ENCODE results near the gene NR6A1. TPM values are rescaled to one million over a fixed set of nuclear protein-coding genes. Genes with fewer than 3 reads are reported as not detected.
"Not testable (repeated sequence)": the region's sequence is repeated elsewhere in the genome, so short reads cannot be mapped to it uniquely, and the experiment has no call there.

The NR6A1 gene
- total RNA-seq, 1 donor from 2014 or later = 2.3 TPM

DNA sequence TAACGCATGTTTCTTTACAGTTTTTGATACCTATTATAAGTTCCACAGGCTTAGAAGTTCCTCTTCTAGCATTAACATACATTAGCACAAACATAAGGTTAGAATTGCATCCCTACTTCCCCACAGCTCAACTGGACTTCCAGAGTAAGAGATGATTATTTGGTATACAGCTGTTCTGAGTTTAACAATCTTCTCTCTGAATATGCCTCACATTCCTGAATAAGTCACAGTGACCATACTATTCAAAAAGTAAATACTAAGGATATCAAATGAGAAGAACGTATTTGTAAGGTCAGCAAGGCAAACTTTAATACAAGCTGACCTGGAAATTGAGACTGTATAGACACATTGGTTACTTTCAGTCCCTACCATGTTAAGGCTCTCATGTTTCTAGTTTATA, 21.3 kb downstream of the NR6A1 start:
- Mint-ChIP-seq H3K27ac (no peak overlapping the region), H3K36me3 (ENCODE audit: low read depth) (no peaks in the 10 kb centered on the region), H3K4me1 (peaks cover 1% of the 10 kb centered on the region), H3K27me3 (peaks cover 33% of the 10 kb centered on the region), H3K9me3 (no peaks in the 10 kb centered on the region), H3K4me3 (no peak overlapping the region)
- DNase-seq = no peak
- intact Hi-C loops (cut with micrococcal nuclease) = loop anchor here (5.0 kb wide), 1 partner anchor 127 kb away; no protein-coding TSS in a partner anchor

DNA sequence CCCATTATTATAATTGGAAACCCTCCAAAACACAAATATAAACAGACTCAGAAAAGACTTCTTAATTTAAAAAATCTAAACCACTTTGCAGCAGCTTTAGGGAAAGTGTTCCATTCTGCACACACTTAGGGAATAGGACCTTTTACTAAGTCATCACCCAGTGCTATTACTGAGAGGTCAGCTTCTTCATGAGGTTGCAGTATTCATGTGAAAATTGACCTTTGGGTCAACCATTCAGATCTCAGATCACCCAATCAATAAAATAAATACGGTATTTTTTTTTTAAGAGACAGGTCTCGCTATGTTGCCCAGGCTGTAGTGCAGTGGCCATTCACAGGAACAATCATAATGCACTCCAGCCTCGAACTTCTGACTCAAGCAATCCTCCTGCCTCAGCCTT, 21.8 kb downstream of the NR6A1 start:
- H3K36me3 Mint-ChIP-seq (ENCODE audit: low read depth) = no peaks in the 10 kb centered on the region
- intact Hi-C loops (cut with micrococcal nuclease) = no loop called here

DNA sequence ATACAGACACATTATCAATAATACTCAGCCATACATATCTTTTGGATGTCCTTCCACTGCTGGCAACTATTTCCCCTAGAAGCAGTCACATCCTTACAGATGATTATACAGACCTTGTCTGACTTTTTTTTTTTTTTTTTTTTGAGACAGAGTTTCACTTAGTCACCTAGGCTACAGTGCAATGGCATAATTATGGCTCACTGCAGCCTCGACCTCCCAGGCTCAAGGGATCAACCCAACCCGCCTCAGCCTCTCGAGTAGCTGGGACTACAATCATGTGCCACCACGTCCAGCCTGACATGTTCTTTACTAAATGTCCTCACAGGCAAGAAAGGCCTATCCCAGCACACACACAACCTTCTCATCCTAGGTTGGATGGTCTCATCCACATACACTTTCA, 24.0 kb downstream of the NR6A1 start:
- H3K27me3 Mint-ChIP-seq = peaks cover 15% of the 10 kb centered on the region

More for the DNA sequence above, 21.8 kb downstream of the NR6A1 start:
- peaks cover 28% of the 10 kb centered on the region for H3K27me3 Mint-ChIP-seq
- no peak for DNase-seq
- no peak overlapping the region for H3K27ac Mint-ChIP-seq
- H3K9me3 Mint-ChIP-seq = no peaks in the 10 kb centered on the region
- no peak overlapping the region for H3K4me3 Mint-ChIP-seq
- no peaks in the 10 kb centered on the region for H3K4me1 Mint-ChIP-seq

DNA sequence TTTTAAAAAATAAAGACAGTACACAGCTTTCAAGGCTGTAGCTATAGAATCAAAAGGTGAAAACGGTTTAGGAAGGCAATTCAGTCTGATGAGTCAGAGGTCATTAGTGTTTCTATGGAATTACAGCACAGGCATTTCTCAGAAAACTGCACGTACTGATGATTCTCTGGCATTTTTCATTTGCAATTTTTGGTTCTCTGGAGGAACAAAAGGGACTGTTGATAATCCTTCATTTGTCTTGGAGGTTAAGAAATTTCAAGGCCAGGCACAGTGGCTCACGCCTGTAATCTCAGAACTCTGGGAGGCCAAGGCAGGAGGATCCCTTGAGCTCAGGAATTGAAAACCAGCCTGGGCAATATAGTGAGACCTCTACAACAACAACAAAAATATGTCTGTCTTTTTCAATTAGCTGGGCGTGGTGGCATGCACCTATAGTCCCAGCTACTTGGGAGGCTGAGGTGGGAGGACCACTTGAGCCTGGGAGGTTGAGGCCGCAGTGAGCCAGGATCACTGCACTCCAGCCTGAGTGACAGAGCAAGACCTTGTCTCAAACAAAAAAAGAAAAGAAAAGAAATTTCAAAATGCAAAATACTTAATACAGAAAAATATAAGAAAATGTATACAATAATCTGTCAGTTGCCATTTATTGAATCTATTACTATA, 27.3 kb downstream of the NR6A1 start:
- H3K9me3 Mint-ChIP-seq = no peaks in the 10 kb centered on the region
- no peaks in the 10 kb centered on the region for H3K36me3 Mint-ChIP-seq (ENCODE audit: low read depth)
- peaks cover 7% of the 10 kb centered on the region for H3K27me3 Mint-ChIP-seq
- peak overlapping the region; percentile 72 for H3K27ac Mint-ChIP-seq
- DNase-seq = no peak
- peaks cover 12% of the 10 kb centered on the region for H3K4me1 Mint-ChIP-seq
- intact Hi-C loops (cut with micrococcal nuclease) = no loop called here
- no peak overlapping the region for H3K4me3 Mint-ChIP-seq

More for the DNA sequence above, 24.0 kb downstream of the NR6A1 start:
- no peak for DNase-seq
- no peaks in the 10 kb centered on the region for H3K36me3 Mint-ChIP-seq (ENCODE audit: low read depth)
- intact Hi-C loops (cut with micrococcal nuclease) = no loop called here
- no peaks in the 10 kb centered on the region for H3K9me3 Mint-ChIP-seq
- no peak overlapping the region for H3K4me3 Mint-ChIP-seq
- H3K27ac Mint-ChIP-seq = no peak overlapping the region
- H3K4me1 Mint-ChIP-seq = peaks cover 6% of the 10 kb centered on the region

DNA sequence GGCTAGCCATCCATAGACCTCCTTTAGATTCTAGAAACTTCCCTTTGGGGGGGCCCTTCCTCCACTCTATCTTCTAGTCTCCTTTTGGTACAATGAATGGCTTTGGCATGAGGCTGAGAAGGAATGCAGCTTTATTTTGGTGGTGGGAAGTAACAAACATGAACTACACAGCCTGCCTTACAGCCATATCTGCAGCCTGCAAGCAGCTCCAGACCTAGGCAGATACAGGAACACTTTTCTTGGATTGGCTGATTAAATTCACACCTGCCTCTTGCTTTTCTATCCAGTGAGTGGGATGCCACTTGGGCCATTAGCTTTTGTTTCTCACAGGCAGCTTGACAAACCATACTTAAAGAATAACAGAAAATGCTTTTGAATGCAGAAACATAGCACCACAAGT, 28.2 kb downstream of the NR6A1 start:
- Mint-ChIP-seq H3K4me3 (no peak overlapping the region), H3K27me3 (peaks cover 6% of the 10 kb centered on the region), H3K4me1 (peaks cover 12% of the 10 kb centered on the region), H3K27ac (peak overlapping the region; percentile 55), H3K9me3 (no peaks in the 10 kb centered on the region), H3K36me3 (ENCODE audit: low read depth) (no peaks in the 10 kb centered on the region)
- DNase-seq = no peak
- intact Hi-C loops (cut with micrococcal nuclease) = no loop called here

DNA sequence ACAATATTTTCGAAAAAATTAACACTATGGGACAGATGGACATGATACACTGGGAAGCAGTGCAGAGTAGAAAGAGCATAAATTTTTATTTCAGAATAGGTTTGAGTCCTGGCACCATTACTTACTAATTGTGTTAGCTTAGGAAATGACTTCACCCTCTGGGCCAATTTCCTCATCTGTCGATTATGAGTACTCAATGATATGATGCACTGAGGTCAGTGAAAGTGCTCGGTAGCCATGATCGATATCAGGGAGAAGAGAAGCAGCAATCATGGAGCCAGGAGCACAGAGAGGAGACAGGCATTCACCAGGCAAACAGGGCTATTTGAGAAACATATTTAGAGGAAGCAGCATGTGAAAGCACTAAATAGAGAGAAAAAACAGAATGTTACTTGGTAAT, 29.4 kb downstream of the NR6A1 start:
- no peaks in the 10 kb centered on the region for H3K27me3 Mint-ChIP-seq
- H3K9me3 Mint-ChIP-seq = no peaks in the 10 kb centered on the region
- H3K4me3 Mint-ChIP-seq = no peak overlapping the region
- no peaks in the 10 kb centered on the region for H3K36me3 Mint-ChIP-seq (ENCODE audit: low read depth)
- peaks cover 12% of the 10 kb centered on the region for H3K4me1 Mint-ChIP-seq
- intact Hi-C loops (cut with micrococcal nuclease) = no loop called here
- no peak for DNase-seq
- no peak overlapping the region for H3K27ac Mint-ChIP-seq

DNA sequence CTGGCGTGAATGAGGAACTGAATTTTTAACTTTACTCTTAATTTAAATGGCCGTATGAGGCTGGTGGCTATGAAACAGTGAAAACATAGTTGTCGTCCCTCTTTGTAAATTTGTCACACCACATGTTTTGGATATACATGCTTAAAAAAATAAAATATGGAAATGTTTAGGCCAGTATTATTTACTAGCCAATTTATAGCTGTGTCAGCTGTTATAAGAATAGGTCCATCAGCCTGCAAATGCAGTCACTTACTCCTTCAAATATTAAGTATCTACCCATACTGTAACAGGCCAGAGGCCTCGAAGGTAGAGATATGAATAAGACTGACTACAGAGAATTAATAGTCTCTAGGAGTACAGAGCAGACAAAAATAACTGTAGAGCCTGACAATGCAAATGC, 30.0 kb downstream of the NR6A1 start:
- no peaks in the 10 kb centered on the region for H3K27me3 Mint-ChIP-seq
- H3K4me1 Mint-ChIP-seq = peaks cover 12% of the 10 kb centered on the region
- no peaks in the 10 kb centered on the region for H3K9me3 Mint-ChIP-seq
- intact Hi-C loops (cut with micrococcal nuclease) = no loop called here
- DNase-seq = no peak
- no peaks in the 10 kb centered on the region for H3K36me3 Mint-ChIP-seq (ENCODE audit: low read depth)
- H3K4me3 Mint-ChIP-seq = no peak overlapping the region
- no peak overlapping the region for H3K27ac Mint-ChIP-seq

DNA sequence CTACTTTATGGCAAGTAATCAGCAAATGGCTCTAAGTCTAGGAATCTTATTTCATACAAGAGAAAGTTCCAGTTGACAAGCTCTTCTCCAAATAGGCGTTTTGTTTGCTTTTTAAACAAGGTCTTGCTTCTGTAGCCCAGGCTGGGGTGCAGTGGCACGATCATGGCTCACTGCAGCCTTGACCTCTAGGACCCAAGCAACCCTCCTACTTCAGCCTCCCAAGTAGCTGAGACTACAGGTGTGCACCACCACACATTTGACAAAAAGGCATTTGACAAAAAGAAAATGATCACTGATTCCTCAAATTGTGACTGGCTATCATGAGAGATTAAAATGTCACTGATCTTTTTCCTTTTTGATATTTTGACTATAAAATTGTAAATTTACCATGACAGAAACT, 31.8 kb downstream of the NR6A1 start:
- H3K4me1 Mint-ChIP-seq = peaks cover 27% of the 10 kb centered on the region
- intact Hi-C loops (cut with micrococcal nuclease) = no loop called here
- no peaks in the 10 kb centered on the region for H3K27me3 Mint-ChIP-seq
- H3K27ac Mint-ChIP-seq = no peak overlapping the region
- H3K36me3 Mint-ChIP-seq (ENCODE audit: low read depth) = no peaks in the 10 kb centered on the region
- no peak overlapping the region for H3K4me3 Mint-ChIP-seq
- no peaks in the 10 kb centered on the region for H3K9me3 Mint-ChIP-seq
- DNase-seq = no peak

DNA sequence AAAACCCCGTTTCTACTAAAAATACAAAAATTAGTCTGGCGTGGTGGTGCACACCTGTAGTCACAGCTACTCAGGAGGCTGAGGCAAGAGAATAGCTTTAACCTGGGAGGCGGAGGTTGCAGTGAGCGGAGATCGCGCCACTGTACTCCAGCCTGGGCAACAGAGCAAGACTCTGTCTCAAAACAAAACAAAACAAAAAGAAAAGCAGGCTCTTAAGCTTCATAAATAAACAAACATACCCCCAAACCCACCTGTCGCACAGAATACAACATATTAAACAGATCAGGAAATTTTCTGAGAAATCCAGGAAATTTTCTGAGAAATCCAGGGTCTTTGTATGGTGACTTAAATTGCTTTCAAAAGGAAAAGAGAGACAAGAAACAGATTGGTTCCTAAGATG, 33.0 kb downstream of the NR6A1 start:
- H3K36me3 Mint-ChIP-seq (ENCODE audit: low read depth); DNase-seq; H3K27ac Mint-ChIP-seq; H3K27me3 Mint-ChIP-seq; H3K9me3 Mint-ChIP-seq; intact Hi-C loops (cut with micrococcal nuclease); H3K4me3 Mint-ChIP-seq: not testable (repeated sequence)
- peaks cover 24% of the 10 kb centered on the region for H3K4me1 Mint-ChIP-seq

DNA sequence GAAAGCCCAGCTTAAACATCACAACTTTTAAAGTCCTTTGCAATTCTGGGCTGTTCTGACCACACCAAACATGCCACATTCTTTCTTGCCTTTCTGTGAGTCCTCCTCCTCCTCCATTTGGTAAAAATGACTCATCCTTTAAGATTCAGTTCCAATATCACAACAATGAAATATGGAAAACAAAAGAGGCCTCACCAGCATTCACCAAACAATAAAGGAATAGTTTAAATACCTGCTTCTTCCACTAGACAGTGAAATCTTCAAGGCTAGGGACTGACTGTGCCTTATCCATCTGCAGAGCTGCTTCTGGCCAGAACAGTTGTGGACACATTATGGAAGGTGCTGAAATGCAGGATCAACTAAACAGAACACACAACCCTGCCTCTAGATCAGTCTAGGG, 36.0 kb downstream of the NR6A1 start:
- intact Hi-C loops (cut with micrococcal nuclease) = loop anchor here (2.0 kb wide), 1 partner anchor 18 kb away; no protein-coding TSS in a partner anchor
- Mint-ChIP-seq H3K27me3 (peaks cover 3% of the 10 kb centered on the region), H3K27ac (peak overlapping the region; percentile 73), H3K9me3 (no peaks in the 10 kb centered on the region), H3K4me3 (no peak overlapping the region), H3K36me3 (ENCODE audit: low read depth) (no peaks in the 10 kb centered on the region), H3K4me1 (peaks cover 21% of the 10 kb centered on the region)
- DNase-seq = no peak

DNA sequence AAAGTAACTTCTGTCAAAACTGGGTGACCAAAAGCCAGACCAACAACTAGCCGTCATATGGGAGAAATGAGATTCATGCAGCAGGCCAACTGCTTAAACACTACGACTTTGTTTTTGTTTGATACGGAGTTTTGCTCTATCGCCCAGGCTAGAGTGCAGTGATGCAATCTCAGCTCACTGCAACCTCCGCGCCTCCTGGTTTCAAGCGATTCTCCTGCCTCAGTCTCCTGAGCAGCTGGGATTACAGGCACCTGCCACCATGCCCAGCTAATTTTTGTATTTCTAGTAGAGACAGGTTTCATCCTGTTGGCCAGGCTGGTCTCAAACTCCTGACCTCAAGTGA, 36.4 kb downstream of the NR6A1 start:
- not testable (repeated sequence) for H3K36me3 Mint-ChIP-seq (ENCODE audit: low read depth); DNase-seq; H3K4me3 Mint-ChIP-seq; H3K27me3 Mint-ChIP-seq; H3K9me3 Mint-ChIP-seq
- Mint-ChIP-seq H3K4me1 (peaks cover 18% of the 10 kb centered on the region), H3K27ac (peak overlapping the region; percentile 73)
- intact Hi-C loops (cut with micrococcal nuclease) = loop anchor here (2.0 kb wide), 1 partner anchor 18 kb away; no protein-coding TSS in a partner anchor

DNA sequence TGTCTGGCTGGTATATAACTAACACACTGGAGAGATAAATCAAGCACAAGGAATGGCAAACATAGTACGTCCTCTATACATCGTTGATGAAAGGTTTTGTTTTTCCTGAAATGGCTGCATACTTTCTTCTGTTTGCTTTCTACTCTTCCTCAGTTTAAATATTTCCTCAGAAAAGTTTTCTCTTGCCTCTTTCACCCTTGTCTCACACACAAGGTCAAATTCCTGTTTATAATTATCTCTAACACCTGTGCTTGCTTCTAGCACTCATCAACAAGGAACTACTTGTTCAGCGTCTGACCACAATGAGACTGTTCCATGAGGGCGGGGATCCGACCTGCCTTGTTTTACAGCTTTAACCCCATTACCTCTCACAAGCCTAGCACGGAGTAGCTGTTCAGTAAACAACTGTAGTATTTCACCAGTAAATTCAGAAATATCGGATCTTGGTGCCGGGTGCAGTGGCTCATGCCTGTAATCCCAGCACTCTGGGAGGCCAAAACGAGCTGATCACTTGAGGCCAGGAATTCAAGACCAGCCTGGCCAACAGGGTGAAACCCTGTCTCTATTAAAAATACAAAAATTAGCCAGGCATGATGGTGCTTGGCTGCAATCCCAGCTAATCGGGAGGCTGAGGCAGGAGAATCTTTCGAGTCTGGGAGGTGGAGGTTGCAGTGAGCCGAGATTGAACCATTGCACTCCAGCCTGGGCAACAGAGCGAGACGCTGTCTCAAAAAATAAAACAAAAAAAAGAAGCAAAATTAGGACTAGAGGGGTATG, 37.0 kb downstream of the NR6A1 start:
- Mint-ChIP-seq H3K4me1 (peaks cover 18% of the 10 kb centered on the region), H3K27me3 (peaks cover 3% of the 10 kb centered on the region), H3K27ac (no peak overlapping the region), H3K36me3 (ENCODE audit: low read depth) (no peaks in the 10 kb centered on the region), H3K9me3 (no peaks in the 10 kb centered on the region), H3K4me3 (no peak overlapping the region)
- DNase-seq = no peak
- intact Hi-C loops (cut with micrococcal nuclease) = loop anchor here (2.0 kb wide), 1 partner anchor 17 kb away; no protein-coding TSS in a partner anchor

DNA sequence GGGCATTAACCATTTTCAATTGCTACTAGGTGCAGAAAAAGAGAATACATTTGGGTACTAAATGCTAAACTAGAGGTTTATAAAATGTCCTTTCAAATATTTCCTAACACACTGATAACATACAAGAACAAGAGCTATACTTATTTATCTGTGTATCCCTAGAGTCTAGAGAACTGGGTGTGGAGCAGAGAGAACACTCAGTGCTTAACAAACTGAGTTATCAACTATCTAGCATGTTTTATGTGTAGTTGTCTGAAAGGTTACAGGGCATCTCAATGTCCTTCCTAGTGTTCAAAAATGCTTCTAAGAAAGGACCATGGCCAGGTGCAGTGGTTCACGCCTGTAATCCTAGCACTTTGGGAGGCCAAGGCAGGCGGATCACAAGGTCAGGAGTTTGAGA, 40.3 kb downstream of the NR6A1 start:
- Mint-ChIP-seq H3K9me3 (no peaks in the 10 kb centered on the region), H3K4me1 (peaks cover 22% of the 10 kb centered on the region), H3K27me3 (peaks cover 3% of the 10 kb centered on the region), H3K36me3 (ENCODE audit: low read depth) (no peaks in the 10 kb centered on the region), H3K27ac (no peak overlapping the region), H3K4me3 (no peak overlapping the region)
- intact Hi-C loops (cut with micrococcal nuclease) = no loop called here
- DNase-seq = no peak

DNA sequence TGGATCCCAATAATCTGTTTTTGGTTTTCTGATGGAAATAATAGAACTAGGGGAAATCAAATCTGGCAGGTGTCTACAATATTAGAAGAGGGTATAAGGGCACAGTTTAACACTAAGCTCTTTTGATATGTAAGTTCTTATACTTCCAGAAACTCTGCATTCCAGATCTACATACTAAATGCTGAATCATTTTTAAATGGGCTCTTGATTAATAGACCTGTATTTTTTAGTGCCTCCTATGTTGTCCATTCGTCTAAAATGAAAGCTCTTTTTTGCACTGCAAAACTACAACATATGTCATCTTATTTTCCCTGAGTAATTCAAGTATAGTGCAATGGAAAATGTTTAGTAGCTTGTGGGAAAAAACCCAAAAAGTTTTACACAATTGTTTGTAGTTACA, 44.2 kb downstream of the NR6A1 start:
- DNase-seq = no peak
- no peaks in the 10 kb centered on the region for H3K9me3 Mint-ChIP-seq
- H3K4me1 Mint-ChIP-seq = peaks cover 5% of the 10 kb centered on the region
- peaks cover 8% of the 10 kb centered on the region for H3K27me3 Mint-ChIP-seq
- H3K27ac Mint-ChIP-seq = peak overlapping the region; percentile 2
- no peak overlapping the region for H3K4me3 Mint-ChIP-seq
- intact Hi-C loops (cut with micrococcal nuclease) = no loop called here
- no peaks in the 10 kb centered on the region for H3K36me3 Mint-ChIP-seq (ENCODE audit: low read depth)
